KMS-11 (cell line): ENCODE data around the gene NLRC5.

Experiments
- H2AFZ ChIP-seq: fragments of 200-600 bp; sonication (generic); 2 replicates; pipeline ENCODE4 v1.6.1; 2016; ENCODE audit warnings: antibody characterized with exemption, mixed run types, low read depth
- H3K27ac ChIP-seq: fragments of 200-600 bp; sonication (generic); 2 replicates; pipeline ENCODE4 v1.6.1; 2016; ENCODE audit warnings: mild to moderate bottlenecking, mixed run types
- H3K27me3 ChIP-seq: fragments of 200-600 bp; sonication (generic); 2 replicates; pipeline ENCODE4 v1.6.1; 2017; ENCODE audit warnings: mild to moderate bottlenecking, low read depth, mixed run types, moderate library complexity; ENCODE audit not compliant: insufficient read depth
- H3K36me3 ChIP-seq: fragments of 200-600 bp; sonication (generic); 2 replicates; pipeline ENCODE4 v1.6.1; 2017; ENCODE audit warnings: mild to moderate bottlenecking, mixed run types; ENCODE audit not compliant: insufficient read depth
- H3K4me1 ChIP-seq: fragments of 200-600 bp; sonication (generic); 2 replicates; pipeline ENCODE4 v1.6.1; 2016; ENCODE audit warnings: mild to moderate bottlenecking, low read depth, mixed run types; ENCODE audit not compliant: poor library complexity, severe bottlenecking
- H3K4me2 ChIP-seq: fragments of 200-600 bp; sonication (generic); 2 replicates; pipeline ENCODE4 v1.7.0; 2016; ENCODE audit warnings: mild to moderate bottlenecking, mixed run types
- H3K4me3 ChIP-seq: fragments of 200-600 bp; sonication (generic); IDR thresholded peaks from 2 replicates; pipeline ENCODE4 v1.6.1; 2017; ENCODE audit warnings: low read depth, low read length, mixed read lengths; ENCODE audit not compliant: insufficient read depth
- H3K79me2 ChIP-seq: fragments of 200-600 bp; sonication (generic); 2 replicates; pipeline ENCODE4 v1.6.1; 2016; ENCODE audit warnings: low read depth, mixed run types; ENCODE audit not compliant: insufficient read depth
- H3K9ac ChIP-seq: fragments of 200-600 bp; sonication (generic); 2 replicates; pipeline ENCODE4 v1.6.1; 2016; ENCODE audit warnings: mild to moderate bottlenecking, mixed run types
- H4K20me1 ChIP-seq: fragments of 200-600 bp; sonication (generic); 2 replicates; pipeline ENCODE4 v1.6.1; 2016; ENCODE audit warnings: mild to moderate bottlenecking, mixed run types; ENCODE audit not compliant: insufficient read depth
- CTCF ChIP-seq: fragments of 200-600 bp; sonication (generic); conservative IDR thresholded peaks from 2 replicates; pipeline ENCODE4 v1.6.1; 2017; ENCODE audit warnings: low read depth, mild to moderate bottlenecking, antibody characterized with exemption, low read length, moderate library complexity, mixed read lengths

NLRC5 gene

GRCh38 chr16:56941856-56942331 is 47.5 kb upstream of the NLRC5 start:
- H2AFZ ChIP-seq, result no peak overlapping the region
- peak overlapping the region; percentile 100 for H3K4me2 ChIP-seq
- no peak overlapping the region for H3K4me3 ChIP-seq
- peak overlapping the region; percentile 97 for H3K27ac ChIP-seq
- H3K27me3 ChIP-seq, result no peaks in the 10 kb centered on the region
- H3K4me1 ChIP-seq, result peaks cover 97% of the 10 kb centered on the region
- H3K36me3 ChIP-seq, result peaks cover 27% of the 10 kb centered on the region
- H4K20me1 ChIP-seq, result no peaks in the 10 kb centered on the region
- H3K79me2 ChIP-seq, result peaks cover 53% of the 10 kb centered on the region
- no peak for TF ChIP-seq CTCF
- H3K9ac ChIP-seq, result peak overlapping the region; percentile 99; the same call in 1 of the 2 replicates

DNA sequence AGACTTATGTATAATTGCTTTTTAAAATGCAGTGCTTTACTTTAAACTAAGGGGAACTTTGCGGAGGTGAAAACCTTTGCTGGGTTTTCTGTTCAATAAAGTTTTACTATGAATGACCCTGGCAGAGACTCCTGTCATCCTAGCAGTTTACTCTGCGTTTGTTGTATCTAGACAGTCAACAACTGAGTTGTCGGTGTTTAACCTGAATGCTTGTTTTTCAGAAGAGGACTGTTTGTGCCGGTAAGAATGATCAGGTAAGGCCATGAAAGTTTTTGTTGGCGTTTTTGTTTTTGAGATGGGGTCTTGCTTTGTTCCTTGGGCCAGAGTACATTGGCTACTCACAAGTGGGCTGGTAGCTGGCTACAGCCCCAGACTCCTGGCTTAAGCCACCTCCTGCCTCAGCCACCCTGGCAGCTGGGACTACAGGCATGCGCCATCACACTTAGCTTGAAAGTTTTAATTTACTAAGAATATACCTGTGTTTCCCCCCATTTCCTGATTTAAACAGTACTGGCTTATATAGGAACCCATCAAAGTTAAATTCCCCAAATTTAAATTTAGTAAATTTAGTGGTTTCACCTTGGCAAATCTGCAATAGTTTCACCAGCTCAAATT is 45.5 kb upstream of the NLRC5 start:
- H3K27ac ChIP-seq, result peak overlapping the region; percentile 97
- peaks cover 33% of the 10 kb centered on the region for H3K79me2 ChIP-seq
- no peak overlapping the region for H3K4me3 ChIP-seq

DNA sequence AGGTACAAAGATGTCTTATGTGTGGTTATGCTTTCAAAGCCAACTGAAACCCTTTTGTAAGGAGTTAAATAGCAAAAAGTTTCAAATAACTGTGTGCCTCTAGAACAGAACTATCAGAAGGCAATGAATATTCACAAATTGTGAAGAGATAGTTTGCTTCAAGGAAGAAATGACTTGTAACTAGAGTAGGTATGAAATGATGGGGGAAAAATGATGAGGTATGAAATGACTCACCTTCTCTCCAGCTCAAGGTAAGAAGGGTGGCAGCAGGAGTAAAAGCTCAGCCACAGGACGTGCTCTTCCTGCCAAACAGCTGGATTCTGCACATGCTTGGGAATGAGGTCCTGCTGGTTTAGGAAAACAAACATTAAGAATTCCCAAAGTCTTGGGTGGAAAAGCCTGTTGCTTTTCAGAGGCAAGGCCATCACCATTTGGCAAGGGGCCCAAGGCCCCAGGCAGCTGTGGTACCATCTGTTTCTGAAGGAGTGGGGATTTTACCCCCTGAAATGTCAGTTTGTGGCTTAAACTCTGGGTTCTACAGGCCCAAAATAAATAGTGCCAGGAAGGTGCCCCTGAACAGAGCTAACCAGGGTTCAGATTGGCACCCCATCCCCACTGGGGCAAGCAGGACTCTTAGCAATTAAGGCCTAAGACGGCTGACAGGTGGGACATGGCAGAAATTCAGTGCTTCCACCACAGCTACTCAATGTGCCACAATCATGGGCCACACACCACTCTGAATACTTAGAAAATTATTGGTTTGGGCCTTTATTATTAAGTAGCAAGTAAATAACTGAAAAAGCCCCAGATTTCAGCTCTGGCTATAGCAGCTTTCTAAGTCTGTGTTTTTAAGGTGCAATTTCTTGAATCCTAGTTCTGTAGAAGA is 44.2 kb upstream of the NLRC5 start:
- peaks cover 3% of the 10 kb centered on the region; the same call in 1 of the 2 replicates for H3K36me3 ChIP-seq
- 0 out of 2 replicates have a peak, but pooled peaks have one; percentile 14 for TF ChIP-seq CTCF
- no peaks in the 10 kb centered on the region for H4K20me1 ChIP-seq
- no peak overlapping the region for H2AFZ ChIP-seq
- H3K27me3 ChIP-seq, result no peaks in the 10 kb centered on the region
- peak overlapping the region; percentile 97 for H3K27ac ChIP-seq
- H3K79me2 ChIP-seq, result peaks cover 20% of the 10 kb centered on the region
- peaks cover 96% of the 10 kb centered on the region for H3K4me1 ChIP-seq
- H3K4me2 ChIP-seq, result peak overlapping the region; percentile 100
- H3K4me3 ChIP-seq, result no peak overlapping the region
- peak overlapping the region; percentile 99; the same call in 1 of the 2 replicates for H3K9ac ChIP-seq

More for the DNA sequence above, 45.5 kb upstream of the NLRC5 start:
- Histone ChIP-seq H3K36me3 (peaks cover 12% of the 10 kb centered on the region), H3K9ac (peak overlapping the region; percentile 99; the same call in 1 of the 2 replicates), H3K4me1 (peaks cover 98% of the 10 kb centered on the region), H4K20me1 (no peaks in the 10 kb centered on the region), H2AFZ (no peak overlapping the region), H3K4me2 (peak overlapping the region; percentile 100), H3K27me3 (no peaks in the 10 kb centered on the region)
- TF ChIP-seq CTCF, result no peak

- Histone ChIP-seq H3K79me2 (peaks cover 12% of the 10 kb centered on the region), H2AFZ (no peak overlapping the region), H3K36me3 (peaks cover 3% of the 10 kb centered on the region; the same call in 1 of the 2 replicates), H3K4me2 (peak overlapping the region; percentile 43), H3K27ac (peak overlapping the region; percentile 97), H3K9ac (no peak overlapping the region; the same call in 1 of the 2 replicates), H3K27me3 (no peaks in the 10 kb centered on the region), H3K4me1 (peaks cover 96% of the 10 kb centered on the region), H3K4me3 (no peak overlapping the region), H4K20me1 (no peaks in the 10 kb centered on the region)
- TF ChIP-seq CTCF, result no peak
These were observed 43.4 kb upstream of the NLRC5 start for GRCh38 chr16:56945847-56946527.
